ENCODE results near the gene MET.

MET gene

GRCh38 chr7:116787881-116788280, 115.9 kb downstream of the MET start:
- no peak for DNase-seq

- no peak for DNase-seq
These were observed 116.7 kb downstream of the MET start for GRCh38 chr7:116788572-116789197.

- DNase-seq: no peak
These were observed 118.0 kb downstream of the MET start for GRCh38 chr7:116790025-116790424.

- DNase-seq: no peak
These were observed 120.8 kb downstream of the MET start for GRCh38 chr7:116792813-116793212.

GRCh38 chr7:116793795-116794340, 121.9 kb downstream of the MET start:
- no peak for DNase-seq

- no peak for DNase-seq
These were observed 124.5 kb downstream of the MET start for GRCh38 chr7:116796471-116796870.

GRCh38 chr7:116797612-116798011, 125.6 kb downstream of the MET start:
- no peak for DNase-seq

- no peak for DNase-seq
These were observed 126.2 kb downstream of the MET start for GRCh38 chr7:116798232-116798631.

- DNase-seq: no peak
These were observed 127.9 kb downstream of the MET start for GRCh38 chr7:116799916-116800315.

- no peak for DNase-seq
These were observed 128.6 kb downstream of the MET start for GRCh38 chr7:116800594-116800993.

- no peak for DNase-seq
These were observed 129.2 kb downstream of the MET start for GRCh38 chr7:116801092-116801710.

GRCh38 chr7:116802144-116802745, 130.2 kb downstream of the MET start:
- no peak for DNase-seq

GRCh38 chr7:116802746-116803152, 130.8 kb downstream of the MET start:
- DNase-seq: no peak

GRCh38 chr7:116804471-116804870, 132.5 kb downstream of the MET start:
- DNase-seq: no peak

GRCh38 chr7:116805100-116805544, 133.1 kb downstream of the MET start:
- DNase-seq: no peak

GRCh38 chr7:116806046-116806944, 134.3 kb downstream of the MET start:
- DNase-seq: no peak

GRCh38 chr7:116807011-116807560, 135.1 kb downstream of the MET start:
- DNase-seq: no peak

- peak; percentile 72 for DNase-seq
These were observed 137.8 kb downstream of the MET start for GRCh38 chr7:116809636-116810266.

- no peak for DNase-seq
These were observed 138.5 kb downstream of the MET start for GRCh38 chr7:116810267-116811116.

- no peak for DNase-seq
These were observed 139.8 kb downstream of the MET start for GRCh38 chr7:116811768-116812167.

GRCh38 chr7:116812860-116813259, 140.9 kb downstream of the MET start:
- DNase-seq: no peak

Data from NCI-H2029 treated with DMSO at 0.1 percent for 48 hours (cell line).